Measurements from ENCODE around the gene CD300LD.
"Not testable (repeated sequence)": the region's sequence is repeated elsewhere in the genome, so short reads cannot be mapped to it uniquely, and the experiment has no call there.

Gene CD300LD

DNA sequence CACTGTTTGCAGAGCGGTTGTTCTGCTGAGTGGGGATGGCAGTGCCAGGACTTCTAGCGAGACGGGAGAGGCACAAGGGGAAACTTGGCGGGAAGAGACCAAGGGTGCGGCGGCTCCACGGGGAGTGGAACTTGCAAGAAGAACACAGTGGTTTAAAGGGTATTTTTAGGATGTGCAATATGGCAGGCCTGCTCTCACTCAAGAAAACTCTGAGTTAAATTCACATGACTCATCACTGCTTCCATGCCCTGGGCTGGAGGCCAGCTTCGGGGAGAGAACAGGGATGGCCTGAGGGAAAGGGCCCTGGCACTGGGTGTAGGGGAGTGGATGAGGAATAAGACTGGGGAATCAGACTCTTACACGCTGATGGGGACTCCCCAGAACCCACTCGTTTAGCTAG lies 13.3 kb upstream of the CD300LD start:
- DNase-seq = no peak

DNA sequence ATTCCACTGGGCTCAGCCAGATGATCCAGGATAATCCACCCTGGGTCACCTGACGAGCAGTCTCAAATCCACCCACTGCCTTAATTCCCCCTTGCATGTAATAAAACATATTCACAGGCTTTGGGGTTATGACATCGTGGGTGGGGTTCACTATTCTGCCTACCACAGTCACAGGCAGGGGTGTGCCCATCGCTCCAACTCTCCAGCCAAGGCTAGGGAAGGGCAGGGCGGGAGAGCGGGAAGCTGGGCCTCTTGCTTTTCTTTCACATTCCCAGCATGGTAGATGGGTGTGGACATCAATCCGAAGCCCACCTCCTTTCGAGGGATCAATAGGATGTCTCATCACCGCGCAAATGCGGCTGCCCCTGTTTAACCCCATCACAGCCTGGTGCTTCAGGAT lies 12.7 kb upstream of the CD300LD start:
- DNase-seq = no peak

GRCh38 chr17:74604200-74604599 lies 12.1 kb upstream of the CD300LD start:
- DNase-seq = no peak

GRCh38 chr17:74603746-74604145 lies 11.7 kb upstream of the CD300LD start:
- DNase-seq = no peak

GRCh38 chr17:74603037-74603635 lies 11.1 kb upstream of the CD300LD start:
- no peak for DNase-seq

GRCh38 chr17:74601944-74602572 lies 10.0 kb upstream of the CD300LD start:
- no peak for DNase-seq

GRCh38 chr17:74599448-74599939 lies 7.4 kb upstream of the CD300LD start:
- no peak for DNase-seq

- no peak for DNase-seq
Observed at GRCh38 chr17:74599023-74599399, 6.9 kb upstream of the CD300LD start.

DNA sequence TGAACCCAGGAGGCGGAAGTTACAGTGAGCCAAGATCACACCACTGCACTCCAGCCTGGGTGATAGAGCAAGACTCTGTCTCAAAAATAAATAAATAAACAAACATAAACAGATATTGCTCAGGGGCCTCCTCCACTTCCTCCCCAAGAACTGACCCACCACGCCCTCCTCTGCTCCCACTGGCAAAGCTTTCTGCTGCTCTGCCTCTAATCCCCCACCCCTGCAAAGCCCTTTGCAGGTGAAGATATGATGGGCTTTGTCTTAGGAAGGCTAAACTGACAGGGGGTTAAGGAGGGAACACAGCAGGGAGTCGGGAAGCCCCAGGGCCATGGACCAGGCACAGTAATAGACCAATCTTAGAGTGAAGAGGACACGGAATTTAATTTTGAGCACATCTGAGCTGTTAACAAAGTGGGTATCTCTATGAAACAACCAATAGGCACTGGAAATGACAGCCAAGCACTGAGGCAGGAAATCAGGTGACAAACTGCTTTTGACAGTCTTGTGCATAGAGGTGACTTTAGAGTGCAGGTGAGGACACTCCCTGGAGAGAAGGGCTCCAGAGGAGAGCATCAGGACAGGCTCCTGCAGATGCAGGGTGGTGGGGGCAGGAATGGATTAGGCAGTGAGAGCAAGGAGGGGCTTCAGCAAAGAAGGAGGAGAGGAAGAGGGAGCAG lies 6.4 kb upstream of the CD300LD start:
- DNase-seq = no peak

DNA sequence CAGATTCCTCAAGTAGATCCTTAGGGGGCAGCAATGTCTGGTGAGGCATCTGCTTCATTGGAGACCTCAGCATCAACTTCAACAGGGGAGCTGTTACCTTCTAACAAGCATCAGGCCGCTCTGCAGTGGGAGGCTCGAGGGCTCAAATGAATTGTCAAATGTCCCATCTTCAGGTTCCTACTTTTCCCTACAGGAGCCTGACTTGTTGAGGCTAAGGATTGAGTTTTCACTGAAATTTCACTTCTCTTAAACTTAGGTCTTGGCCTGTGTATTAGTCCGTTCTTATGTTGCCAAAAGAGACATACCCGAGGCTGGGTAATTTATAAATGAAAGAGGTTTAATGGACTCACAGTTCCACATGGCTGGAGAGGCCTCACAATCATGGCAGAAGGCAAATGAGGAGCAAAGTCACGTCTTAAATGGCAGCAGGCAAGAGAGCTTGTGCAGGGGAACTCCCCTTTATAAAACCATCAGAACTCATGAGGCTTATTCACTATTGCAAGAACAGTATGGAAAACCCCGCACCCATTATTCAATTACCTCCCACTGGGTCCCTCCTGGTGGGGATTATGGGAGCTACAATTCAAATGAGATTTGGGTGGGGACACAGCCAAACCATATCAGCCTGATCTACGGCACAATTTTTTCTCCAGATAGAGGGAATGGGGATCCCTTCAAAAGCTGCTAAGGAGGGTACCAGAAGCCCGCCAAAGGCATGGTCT lies 5.1 kb upstream of the CD300LD start:
- DNase-seq = no peak

- no peak for DNase-seq
Observed at GRCh38 chr17:74595037-74595750, 3.1 kb upstream of the CD300LD start.

DNA sequence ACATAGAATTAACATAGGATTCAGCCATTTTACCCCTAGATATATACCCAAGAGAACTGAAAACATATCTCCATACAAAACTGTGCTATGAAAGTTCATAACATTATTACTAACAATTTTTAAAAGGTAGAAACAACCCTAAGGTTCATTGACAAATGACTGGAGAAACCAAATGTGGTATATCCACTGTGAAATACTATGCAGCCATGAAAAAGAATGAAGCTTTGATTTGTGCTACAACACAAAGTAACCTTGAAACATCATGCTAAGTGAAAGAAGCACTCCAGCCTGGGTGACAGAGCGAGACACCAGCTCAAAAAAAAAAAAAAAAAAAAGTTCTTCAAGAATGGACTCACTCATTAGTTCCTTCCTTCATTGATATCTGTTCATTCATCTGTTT lies 580 bp downstream of the CD300LD start:
- DNase-seq = no peak

- DNase-seq = no peak
Observed at GRCh38 chr17:74585711-74586110, 6.4 kb downstream of the CD300LD start.

GRCh38 chr17:74584292-74585060 lies 7.6 kb downstream of the CD300LD start:
- DNase-seq = no peak

- DNase-seq = no peak
Observed at GRCh38 chr17:74582633-74583032, 9.4 kb downstream of the CD300LD start.

GRCh38 chr17:74579900-74580299 lies 12.2 kb downstream of the CD300LD start:
- DNase-seq = no peak

GRCh38 chr17:74578979-74579378 lies 13.1 kb downstream of the CD300LD start:
- no peak for DNase-seq

DNA sequence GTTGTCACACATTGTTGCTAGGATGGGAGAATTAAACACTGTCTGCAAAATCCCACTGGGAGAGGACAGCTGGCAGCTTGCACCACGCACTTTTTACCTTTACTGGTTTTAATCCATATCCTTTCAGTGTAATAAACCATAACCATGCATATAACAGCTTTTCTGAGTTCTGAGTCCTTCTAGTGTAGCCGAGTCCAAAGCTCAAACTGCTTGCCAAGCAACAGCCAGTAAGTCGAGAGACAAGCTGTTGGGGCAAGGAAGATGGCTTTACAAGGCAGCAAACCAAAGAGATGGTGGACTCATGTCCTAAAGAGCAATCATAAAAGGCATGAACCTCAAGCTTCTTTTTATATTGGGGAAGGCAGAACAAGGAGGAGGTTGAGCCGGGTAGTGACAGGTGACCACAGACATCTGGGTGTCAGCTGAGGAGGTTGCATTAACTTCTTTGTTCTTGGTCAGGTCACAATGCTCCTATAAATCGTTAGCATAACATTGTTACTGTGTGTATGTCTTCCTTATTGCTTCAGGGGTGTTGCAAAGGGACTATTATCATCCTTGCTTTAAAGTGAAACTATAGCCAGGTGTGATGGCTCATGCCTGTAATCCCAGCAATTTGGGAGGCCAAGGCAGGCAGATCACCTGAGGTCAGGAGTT lies 17.5 kb downstream of the CD300LD start:
- DNase-seq = no peak

- not testable (repeated sequence) for DNase-seq
Observed at GRCh38 chr17:74573635-74574034, 18.4 kb downstream of the CD300LD start.

GRCh38 chr17:74573169-74573568 lies 18.9 kb downstream of the CD300LD start:
- DNase-seq = no peak

- DNase-seq = no peak
Observed at GRCh38 chr17:74571621-74572270, 20.3 kb downstream of the CD300LD start.
